ENCODE data around the gene DPT. TPM values are rescaled to one million over a fixed set of nuclear protein-coding genes. Genes with fewer than 3 reads are reported as not detected.

The DPT gene
- total RNA-seq, 1 experiment from 2014 or later, result not detected

DNA sequence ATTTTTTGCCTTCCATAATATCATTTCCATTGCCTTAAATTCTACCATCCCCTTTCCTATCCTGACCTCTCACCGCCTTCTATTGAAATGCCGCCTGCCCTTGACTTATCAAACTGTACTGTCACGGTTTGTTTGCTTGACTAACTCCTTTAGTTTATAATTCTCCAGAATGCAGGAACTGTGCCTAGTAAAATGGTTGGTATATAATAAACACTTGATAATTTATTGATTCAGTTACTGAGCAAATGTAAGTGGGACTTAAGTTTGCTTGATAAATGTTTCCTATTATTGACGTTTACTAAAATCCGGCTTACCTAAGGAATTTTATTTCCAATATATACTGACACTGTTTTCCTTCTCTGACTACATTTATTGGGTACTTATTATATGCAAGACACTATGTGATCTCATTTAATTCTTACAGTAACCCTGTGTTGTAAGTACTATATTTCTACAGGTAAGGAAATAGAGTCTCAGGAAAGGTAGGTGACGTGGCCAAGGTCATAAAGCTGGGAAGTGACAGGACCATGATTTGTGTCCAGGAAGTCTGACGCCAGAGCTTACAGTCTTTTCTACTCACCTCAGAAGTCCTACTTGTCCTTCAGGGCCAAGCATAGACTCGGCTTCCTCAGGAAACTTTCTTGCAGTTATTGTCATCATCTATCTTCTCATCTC is 35.7 kb downstream of the DPT start:
- ATAC-seq (no peak), DNase-seq (ENCODE audit: low spot score) (no peak)
- Mint-ChIP-seq H3K36me3 (no peaks in the 10 kb centered on the region), H3K27me3 (ENCODE audit: low read depth) (no peaks in the 10 kb centered on the region), H3K4me1 (peaks cover 26% of the 10 kb centered on the region), H3K4me3 (no peak overlapping the region), H3K9me3 (no peaks in the 10 kb centered on the region), H3K27ac (no peak overlapping the region)
- no peak for TF ChIP-seq NFATC4 (CRISPR knock-in tag; IDR thresholded peaks at IDR 0.05)
- no peak for TF ChIP-seq CREB1 (CRISPR knock-in tag; IDR thresholded peaks at IDR 0.05)
- TF ChIP-seq RORB (CRISPR knock-in tag; IDR thresholded peaks at IDR 0.05), result no peak
- TF ChIP-seq HMGA2 (CRISPR knock-in tag; IDR thresholded peaks at IDR 0.05), result no peak
- TF ChIP-seq FOXK1 (CRISPR knock-in tag; IDR thresholded peaks at IDR 0.05), result no peak
- TF ChIP-seq, protein P1, sequence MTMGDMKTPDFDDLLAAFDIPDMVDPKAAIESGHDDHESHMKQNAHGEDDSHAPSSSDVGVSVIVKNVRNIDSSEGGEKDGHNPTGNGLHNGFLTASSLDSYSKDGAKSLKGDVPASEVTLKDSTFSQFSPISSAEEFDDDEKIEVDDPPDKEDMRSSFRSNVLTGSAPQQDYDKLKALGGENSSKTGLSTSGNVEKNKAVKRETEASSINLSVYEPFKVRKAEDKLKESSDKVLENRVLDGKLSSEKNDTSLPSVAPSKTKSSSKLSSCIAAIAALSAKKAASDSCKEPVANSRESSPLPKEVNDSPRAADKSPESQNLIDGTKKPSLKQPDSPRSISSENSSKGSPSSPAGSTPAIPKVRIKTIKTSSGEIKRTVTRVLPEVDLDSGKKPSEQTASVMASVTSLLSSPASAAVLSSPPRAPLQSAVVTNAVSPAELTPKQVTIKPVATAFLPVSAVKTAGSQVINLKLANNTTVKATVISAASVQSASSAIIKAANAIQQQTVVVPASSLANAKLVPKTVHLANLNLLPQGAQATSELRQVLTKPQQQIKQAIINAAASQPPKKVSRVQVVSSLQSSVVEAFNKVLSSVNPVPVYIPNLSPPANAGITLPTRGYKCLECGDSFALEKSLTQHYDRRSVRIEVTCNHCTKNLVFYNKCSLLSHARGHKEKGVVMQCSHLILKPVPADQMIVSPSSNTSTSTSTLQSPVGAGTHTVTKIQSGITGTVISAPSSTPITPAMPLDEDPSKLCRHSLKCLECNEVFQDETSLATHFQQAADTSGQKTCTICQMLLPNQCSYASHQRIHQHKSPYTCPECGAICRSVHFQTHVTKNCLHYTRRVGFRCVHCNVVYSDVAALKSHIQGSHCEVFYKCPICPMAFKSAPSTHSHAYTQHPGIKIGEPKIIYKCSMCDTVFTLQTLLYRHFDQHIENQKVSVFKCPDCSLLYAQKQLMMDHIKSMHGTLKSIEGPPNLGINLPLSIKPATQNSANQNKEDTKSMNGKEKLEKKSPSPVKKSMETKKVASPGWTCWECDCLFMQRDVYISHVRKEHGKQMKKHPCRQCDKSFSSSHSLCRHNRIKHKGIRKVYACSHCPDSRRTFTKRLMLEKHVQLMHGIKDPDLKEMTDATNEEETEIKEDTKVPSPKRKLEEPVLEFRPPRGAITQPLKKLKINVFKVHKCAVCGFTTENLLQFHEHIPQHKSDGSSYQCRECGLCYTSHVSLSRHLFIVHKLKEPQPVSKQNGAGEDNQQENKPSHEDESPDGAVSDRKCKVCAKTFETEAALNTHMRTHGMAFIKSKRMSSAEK (CRISPR knock-in tag; IDR thresholded peaks at IDR 0.05; ENCODE audit: borderline replicate concordance), result no peak
- TF ChIP-seq ESRRA (CRISPR knock-in tag; IDR thresholded peaks at IDR 0.05; ENCODE audit: borderline replicate concordance), result no peak
- TF ChIP-seq, protein P2, sequence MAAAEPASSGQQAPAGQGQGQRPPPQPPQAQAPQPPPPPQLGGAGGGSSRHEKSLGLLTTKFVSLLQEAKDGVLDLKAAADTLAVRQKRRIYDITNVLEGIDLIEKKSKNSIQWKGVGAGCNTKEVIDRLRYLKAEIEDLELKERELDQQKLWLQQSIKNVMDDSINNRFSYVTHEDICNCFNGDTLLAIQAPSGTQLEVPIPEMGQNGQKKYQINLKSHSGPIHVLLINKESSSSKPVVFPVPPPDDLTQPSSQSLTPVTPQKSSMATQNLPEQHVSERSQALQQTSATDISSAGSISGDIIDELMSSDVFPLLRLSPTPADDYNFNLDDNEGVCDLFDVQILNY (CRISPR knock-in tag; IDR thresholded peaks at IDR 0.05), result no peak
- no peak for TF ChIP-seq SMAD4 (CRISPR knock-in tag; IDR thresholded peaks at IDR 0.05)
- no peak for TF ChIP-seq ZNF219 (CRISPR knock-in tag; IDR thresholded peaks at IDR 0.05; ENCODE audit: borderline replicate concordance)
- TF ChIP-seq ZBTB21 (CRISPR knock-in tag; IDR thresholded peaks at IDR 0.05; ENCODE audit: borderline replicate concordance), result no peak
- no peak for TF ChIP-seq EMX1 (CRISPR knock-in tag; IDR thresholded peaks at IDR 0.05)
- TF ChIP-seq NFYB (CRISPR knock-in tag; conservative IDR thresholded peaks at IDR 0.05; ENCODE audit: low read depth), result no peak
- TF ChIP-seq JUN (CRISPR knock-in tag; IDR thresholded peaks at IDR 0.05), result no peak
- no peak for TF ChIP-seq IRF2 (CRISPR knock-in tag; IDR thresholded peaks at IDR 0.05; ENCODE audit: borderline replicate concordance, low read depth)
- TF ChIP-seq FOXP1 (CRISPR knock-in tag; IDR thresholded peaks at IDR 0.05; ENCODE audit: borderline replicate concordance), result no peak
- no peak for TF ChIP-seq RELA (CRISPR knock-in tag; IDR thresholded peaks at IDR 0.05; ENCODE audit: borderline replicate concordance)
- TF ChIP-seq ZNF121 (CRISPR knock-in tag; IDR thresholded peaks at IDR 0.05), result no peak
- TF ChIP-seq FOXJ3 (CRISPR knock-in tag; IDR thresholded peaks at IDR 0.05; ENCODE audit: borderline replicate concordance), result no peak
- ChIA-PET POLR2A (no interaction called here), CTCF (no interaction called here)

DNA sequence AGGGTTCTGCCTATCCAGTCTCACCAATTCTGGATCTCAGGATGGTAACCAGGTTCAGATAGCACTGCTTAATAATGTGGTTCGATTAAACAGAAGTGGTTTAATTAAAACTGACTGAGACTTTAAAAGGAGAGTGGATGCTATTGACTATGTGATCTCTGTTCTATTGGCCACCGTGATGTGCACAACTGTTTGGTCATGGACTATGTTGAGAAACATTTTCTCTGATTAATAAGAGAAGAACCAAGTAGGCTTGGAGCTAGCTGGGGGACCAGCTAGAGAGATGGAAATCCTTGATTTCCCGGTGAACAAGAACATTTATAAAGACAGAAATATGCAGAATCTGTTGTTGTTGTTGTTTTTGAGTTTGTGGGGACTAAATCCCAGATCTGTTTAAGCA is 36.5 kb downstream of the DPT start:
- no peak overlapping the region for H3K27ac Mint-ChIP-seq
- TF ChIP-seq ZNF219 (CRISPR knock-in tag; IDR thresholded peaks at IDR 0.05; ENCODE audit: borderline replicate concordance), result no peak
- TF ChIP-seq ZNF121 (CRISPR knock-in tag; IDR thresholded peaks at IDR 0.05), result no peak
- no peak for TF ChIP-seq HMGA2 (CRISPR knock-in tag; IDR thresholded peaks at IDR 0.05)
- TF ChIP-seq NR3C1 (CRISPR knock-in tag; conservative IDR thresholded peaks at IDR 0.05; ENCODE audit: low read depth), result no peak
- TF ChIP-seq, protein P3, sequence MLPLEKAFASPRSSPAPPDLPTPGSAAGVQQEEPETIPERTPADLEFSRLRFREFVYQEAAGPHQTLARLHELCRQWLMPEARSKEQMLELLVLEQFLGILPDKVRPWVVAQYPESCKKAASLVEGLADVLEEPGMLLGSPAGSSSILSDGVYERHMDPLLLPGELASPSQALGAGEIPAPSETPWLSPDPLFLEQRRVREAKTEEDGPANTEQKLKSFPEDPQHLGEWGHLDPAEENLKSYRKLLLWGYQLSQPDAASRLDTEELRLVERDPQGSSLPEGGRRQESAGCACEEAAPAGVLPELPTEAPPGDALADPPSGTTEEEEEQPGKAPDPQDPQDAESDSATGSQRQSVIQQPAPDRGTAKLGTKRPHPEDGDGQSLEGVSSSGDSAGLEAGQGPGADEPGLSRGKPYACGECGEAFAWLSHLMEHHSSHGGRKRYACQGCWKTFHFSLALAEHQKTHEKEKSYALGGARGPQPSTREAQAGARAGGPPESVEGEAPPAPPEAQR (CRISPR knock-in tag; IDR thresholded peaks at IDR 0.05), result no peak
- no peak for TF ChIP-seq KAT7 (CRISPR knock-in tag; IDR thresholded peaks at IDR 0.05; ENCODE audit: borderline replicate concordance)
- TF ChIP-seq GABPB1 (CRISPR knock-in tag; IDR thresholded peaks at IDR 0.05), result no peak
- CTCF ChIA-PET, result no interaction called here
- no peaks in the 10 kb centered on the region for H3K9me3 Mint-ChIP-seq
- no peaks in the 10 kb centered on the region for H3K36me3 Mint-ChIP-seq
- ATAC-seq (no peak), DNase-seq (ENCODE audit: low spot score) (no peak)
- POLR2A ChIA-PET, result no interaction called here
- no peak overlapping the region for H3K4me3 Mint-ChIP-seq
- H3K27me3 Mint-ChIP-seq (ENCODE audit: low read depth), result no peaks in the 10 kb centered on the region
- peaks cover 19% of the 10 kb centered on the region for H3K4me1 Mint-ChIP-seq

Data from WTC11 (cell line).